ENCODE results near the gene PTPRE. TPM values are rescaled to one million over a fixed set of nuclear protein-coding genes. Genes with fewer than 3 reads are reported as not detected.

Gene PTPRE
- polyA plus RNA-seq, 1 donor from 2014 or later: 4.1 TPM

GRCh38 chr10:127884501-127884900, 22.4 kb upstream of the PTPRE start:
- no peaks in the 10 kb centered on the region for H3K79me2 ChIP-seq (replicated peaks; ENCODE audit: insufficient read depth, low read length)
- H3K9ac ChIP-seq (ENCODE audit: low read length): no peak overlapping the region
- H4K20me1 ChIP-seq (ENCODE audit: insufficient read depth): no peaks in the 10 kb centered on the region
- H3K36me3 ChIP-seq (ENCODE audit: insufficient read depth, low read length): no peaks in the 10 kb centered on the region
- H3K4me2 ChIP-seq (ENCODE audit: low read length): no peak overlapping the region
- no peak overlapping the region for H3K4me3 ChIP-seq (ENCODE audit: low read length)
- no peaks in the 10 kb centered on the region for H3K9me3 ChIP-seq (ENCODE audit: low read length)
- H3K9me2 ChIP-seq (ENCODE audit: insufficient read depth, low read length): no peaks in the 10 kb centered on the region
- no peak overlapping the region for H3K27ac ChIP-seq (ENCODE audit: low read length)
- no peaks in the 10 kb centered on the region for H3K27me3 ChIP-seq (ENCODE audit: insufficient read depth, low read depth, low read length)
- H3F3A ChIP-seq (ENCODE audit: insufficient read depth, low read length, poor library complexity, severe bottlenecking): no peaks in the 10 kb centered on the region
- TF ChIP-seq EP300 (conservative IDR thresholded peaks at IDR 0.05; ENCODE audit: poor library complexity, severe bottlenecking): no peak
- no peak for TF ChIP-seq POLR2AphosphoS5 (IDR thresholded peaks at IDR 0.05)
- no peak for TF ChIP-seq MXI1 (conservative IDR thresholded peaks at IDR 0.05; ENCODE audit: poor library complexity, severe bottlenecking)
- no peak for TF ChIP-seq SMC3 (conservative IDR thresholded peaks at IDR 0.05; ENCODE audit: poor library complexity)
- no peak for TF ChIP-seq TAF1 (IDR thresholded peaks at IDR 0.05; ENCODE audit: low read depth)
- TF ChIP-seq RAD21 (conservative IDR thresholded peaks at IDR 0.05): no peak
- TF ChIP-seq, protein P1, sequence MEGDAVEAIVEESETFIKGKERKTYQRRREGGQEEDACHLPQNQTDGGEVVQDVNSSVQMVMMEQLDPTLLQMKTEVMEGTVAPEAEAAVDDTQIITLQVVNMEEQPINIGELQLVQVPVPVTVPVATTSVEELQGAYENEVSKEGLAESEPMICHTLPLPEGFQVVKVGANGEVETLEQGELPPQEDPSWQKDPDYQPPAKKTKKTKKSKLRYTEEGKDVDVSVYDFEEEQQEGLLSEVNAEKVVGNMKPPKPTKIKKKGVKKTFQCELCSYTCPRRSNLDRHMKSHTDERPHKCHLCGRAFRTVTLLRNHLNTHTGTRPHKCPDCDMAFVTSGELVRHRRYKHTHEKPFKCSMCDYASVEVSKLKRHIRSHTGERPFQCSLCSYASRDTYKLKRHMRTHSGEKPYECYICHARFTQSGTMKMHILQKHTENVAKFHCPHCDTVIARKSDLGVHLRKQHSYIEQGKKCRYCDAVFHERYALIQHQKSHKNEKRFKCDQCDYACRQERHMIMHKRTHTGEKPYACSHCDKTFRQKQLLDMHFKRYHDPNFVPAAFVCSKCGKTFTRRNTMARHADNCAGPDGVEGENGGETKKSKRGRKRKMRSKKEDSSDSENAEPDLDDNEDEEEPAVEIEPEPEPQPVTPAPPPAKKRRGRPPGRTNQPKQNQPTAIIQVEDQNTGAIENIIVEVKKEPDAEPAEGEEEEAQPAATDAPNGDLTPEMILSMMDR (IDR thresholded peaks at IDR 0.05; ENCODE audit: poor library complexity, severe bottlenecking): no peak
- TF ChIP-seq, protein P2, sequence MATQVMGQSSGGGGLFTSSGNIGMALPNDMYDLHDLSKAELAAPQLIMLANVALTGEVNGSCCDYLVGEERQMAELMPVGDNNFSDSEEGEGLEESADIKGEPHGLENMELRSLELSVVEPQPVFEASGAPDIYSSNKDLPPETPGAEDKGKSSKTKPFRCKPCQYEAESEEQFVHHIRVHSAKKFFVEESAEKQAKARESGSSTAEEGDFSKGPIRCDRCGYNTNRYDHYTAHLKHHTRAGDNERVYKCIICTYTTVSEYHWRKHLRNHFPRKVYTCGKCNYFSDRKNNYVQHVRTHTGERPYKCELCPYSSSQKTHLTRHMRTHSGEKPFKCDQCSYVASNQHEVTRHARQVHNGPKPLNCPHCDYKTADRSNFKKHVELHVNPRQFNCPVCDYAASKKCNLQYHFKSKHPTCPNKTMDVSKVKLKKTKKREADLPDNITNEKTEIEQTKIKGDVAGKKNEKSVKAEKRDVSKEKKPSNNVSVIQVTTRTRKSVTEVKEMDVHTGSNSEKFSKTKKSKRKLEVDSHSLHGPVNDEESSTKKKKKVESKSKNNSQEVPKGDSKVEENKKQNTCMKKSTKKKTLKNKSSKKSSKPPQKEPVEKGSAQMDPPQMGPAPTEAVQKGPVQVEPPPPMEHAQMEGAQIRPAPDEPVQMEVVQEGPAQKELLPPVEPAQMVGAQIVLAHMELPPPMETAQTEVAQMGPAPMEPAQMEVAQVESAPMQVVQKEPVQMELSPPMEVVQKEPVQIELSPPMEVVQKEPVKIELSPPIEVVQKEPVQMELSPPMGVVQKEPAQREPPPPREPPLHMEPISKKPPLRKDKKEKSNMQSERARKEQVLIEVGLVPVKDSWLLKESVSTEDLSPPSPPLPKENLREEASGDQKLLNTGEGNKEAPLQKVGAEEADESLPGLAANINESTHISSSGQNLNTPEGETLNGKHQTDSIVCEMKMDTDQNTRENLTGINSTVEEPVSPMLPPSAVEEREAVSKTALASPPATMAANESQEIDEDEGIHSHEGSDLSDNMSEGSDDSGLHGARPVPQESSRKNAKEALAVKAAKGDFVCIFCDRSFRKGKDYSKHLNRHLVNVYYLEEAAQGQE (IDR thresholded peaks at IDR 0.05; ENCODE audit: borderline replicate concordance): no peak
- TF ChIP-seq EZH2 (IDR thresholded peaks at IDR 0.05; ENCODE audit: borderline replicate concordance, insufficient read depth, low read length, poor library complexity, severe bottlenecking): no peak
- no peak overlapping the region for H2AFZ ChIP-seq (ENCODE audit: low read depth, low read length)

- H3K4me3 ChIP-seq (ENCODE audit: low read length): no peak overlapping the region
- H3K36me3 ChIP-seq (ENCODE audit: insufficient read depth, low read length): no peaks in the 10 kb centered on the region
- no peaks in the 10 kb centered on the region for H3K79me2 ChIP-seq (replicated peaks; ENCODE audit: insufficient read depth, low read length)
- H2AFZ ChIP-seq (ENCODE audit: low read depth, low read length): no peak overlapping the region
- no peaks in the 10 kb centered on the region for H3F3A ChIP-seq (ENCODE audit: insufficient read depth, low read length, poor library complexity, severe bottlenecking)
- no peaks in the 10 kb centered on the region for H3K9me2 ChIP-seq (ENCODE audit: insufficient read depth, low read length)
- H3K27ac ChIP-seq (ENCODE audit: low read length): no peak overlapping the region
- no peaks in the 10 kb centered on the region for H3K27me3 ChIP-seq (ENCODE audit: insufficient read depth, low read depth, low read length)
- no peak for TF ChIP-seq EP300 (conservative IDR thresholded peaks at IDR 0.05; ENCODE audit: poor library complexity, severe bottlenecking)
- TF ChIP-seq EZH2 (IDR thresholded peaks at IDR 0.05; ENCODE audit: borderline replicate concordance, insufficient read depth, low read length, poor library complexity, severe bottlenecking): no peak
- no peak for TF ChIP-seq RAD21 (conservative IDR thresholded peaks at IDR 0.05)
- no peak for TF ChIP-seq POLR2AphosphoS5 (IDR thresholded peaks at IDR 0.05)
- TF ChIP-seq, protein P1 (IDR thresholded peaks at IDR 0.05; ENCODE audit: poor library complexity, severe bottlenecking): no peak
- TF ChIP-seq SMC3 (conservative IDR thresholded peaks at IDR 0.05; ENCODE audit: poor library complexity): no peak
- TF ChIP-seq TAF1 (IDR thresholded peaks at IDR 0.05; ENCODE audit: low read depth): no peak
- H3K9me3 ChIP-seq (ENCODE audit: low read length): no peaks in the 10 kb centered on the region
- H4K20me1 ChIP-seq (ENCODE audit: insufficient read depth): no peaks in the 10 kb centered on the region
- H3K4me2 ChIP-seq (ENCODE audit: low read length): no peak overlapping the region
- no peak overlapping the region for H3K9ac ChIP-seq (ENCODE audit: low read length)
These were observed 20.4 kb upstream of the PTPRE start for GRCh38 chr10:127886371-127887051.

All from neural cell (in vitro differentiated cells).